Measurements from ENCODE around the gene CSGALNACT2.

DNA sequence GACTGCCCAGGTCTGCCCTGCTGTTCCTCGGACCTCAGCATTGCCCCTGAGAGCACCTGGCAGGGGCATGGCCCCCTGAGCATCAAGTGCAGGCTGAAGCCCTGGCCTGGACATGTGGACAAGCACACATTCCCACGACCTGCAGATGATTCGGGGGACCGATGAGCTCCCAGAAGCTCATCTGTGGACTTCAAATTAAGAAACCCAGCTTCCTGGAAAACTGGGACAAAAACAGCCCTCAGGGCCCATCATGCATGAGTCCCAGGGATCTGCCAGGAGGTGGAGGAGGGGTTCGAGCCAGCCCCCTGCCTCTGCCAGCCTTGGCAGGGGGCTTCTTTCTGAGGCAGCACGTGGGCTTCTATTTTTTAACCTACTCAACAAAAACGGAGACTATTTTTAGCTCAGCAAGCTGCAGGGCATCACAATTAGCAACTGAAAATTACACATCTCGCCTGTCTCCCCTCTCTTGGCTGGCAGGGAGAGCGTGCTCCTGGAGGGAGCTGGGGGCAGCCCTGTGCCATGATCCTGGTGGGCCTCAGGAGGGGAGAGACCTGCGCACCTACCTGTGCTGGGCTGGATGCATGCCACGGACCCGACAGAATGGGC is 76.8 kb downstream of the CSGALNACT2 start:
- TF ChIP-seq, protein P1, sequence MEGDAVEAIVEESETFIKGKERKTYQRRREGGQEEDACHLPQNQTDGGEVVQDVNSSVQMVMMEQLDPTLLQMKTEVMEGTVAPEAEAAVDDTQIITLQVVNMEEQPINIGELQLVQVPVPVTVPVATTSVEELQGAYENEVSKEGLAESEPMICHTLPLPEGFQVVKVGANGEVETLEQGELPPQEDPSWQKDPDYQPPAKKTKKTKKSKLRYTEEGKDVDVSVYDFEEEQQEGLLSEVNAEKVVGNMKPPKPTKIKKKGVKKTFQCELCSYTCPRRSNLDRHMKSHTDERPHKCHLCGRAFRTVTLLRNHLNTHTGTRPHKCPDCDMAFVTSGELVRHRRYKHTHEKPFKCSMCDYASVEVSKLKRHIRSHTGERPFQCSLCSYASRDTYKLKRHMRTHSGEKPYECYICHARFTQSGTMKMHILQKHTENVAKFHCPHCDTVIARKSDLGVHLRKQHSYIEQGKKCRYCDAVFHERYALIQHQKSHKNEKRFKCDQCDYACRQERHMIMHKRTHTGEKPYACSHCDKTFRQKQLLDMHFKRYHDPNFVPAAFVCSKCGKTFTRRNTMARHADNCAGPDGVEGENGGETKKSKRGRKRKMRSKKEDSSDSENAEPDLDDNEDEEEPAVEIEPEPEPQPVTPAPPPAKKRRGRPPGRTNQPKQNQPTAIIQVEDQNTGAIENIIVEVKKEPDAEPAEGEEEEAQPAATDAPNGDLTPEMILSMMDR (IDR thresholded peaks at IDR 0.05) = no peak
- TF ChIP-seq POLR2A (IDR thresholded peaks at IDR 0.05) = no peak

All from thyroid gland (tissue), 4 donors.